Activated T-helper 2 cell treated with anti-CD3 and anti-CD28 coated beads, Interferon-gamma antibody, Interleukin-2, Interleukin-4, amounts not matched to agents 10 μg/mL and 5 μg/mL and 100 μg/mL, durations not matched to agents 14 hours and 24 hours and 36 hours (primary cell): ENCODE measurements around the gene IQCN. TPM values are rescaled to one million over a fixed set of nuclear protein-coding genes. Genes with fewer than 3 reads are reported as not detected.

Experiments used
- DNase-seq: peaks from one replicate; pipeline ENCODE4 v3.0.0; 2021; ENCODE audit warnings: low spot score
- H3K27ac Mint-ChIP-seq: one replicate; pipeline ENCODE4 v1.8.0; 2021; ENCODE audit warnings: mixed read lengths
- H3K27me3 Mint-ChIP-seq: one replicate; pipeline ENCODE4 v1.8.0; 2021; ENCODE audit warnings: low read depth, mixed read lengths
- H3K36me3 Mint-ChIP-seq: one replicate; pipeline ENCODE4 v1.8.0; 2021; ENCODE audit warnings: low read depth, mixed read lengths
- H3K4me1 Mint-ChIP-seq: one replicate; pipeline ENCODE4 v1.8.0; 2021; ENCODE audit warnings: low read depth, mixed read lengths
- H3K4me3 Mint-ChIP-seq: one replicate; pipeline ENCODE4 v1.8.0; 2021; ENCODE audit warnings: low read depth, mild to moderate bottlenecking, moderate library complexity, mixed read lengths
- H3K9me3 Mint-ChIP-seq: one replicate; pipeline ENCODE4 v1.8.0; 2021; ENCODE audit warnings: mixed read lengths
- intact Hi-C: fragments of 100-400 bp; cut with micrococcal nuclease; formaldehyde crosslinking; loops from one replicate; pipeline ENCODE4 v1.15.1; 2023
- total RNA-seq: library from RNA; stranded (reverse); gene quantifications from 2 replicates; pipeline ENCODE4 v1.2.3, GENCODE V29; 2022

The IQCN gene
- total RNA-seq, 1 donor from 2014 or later: 3.3 TPM

- DNase-seq: no peak
Observed at GRCh38 chr19:18264137-18264854, 10.0 kb downstream of the IQCN start.

GRCh38 chr19:18263324-18264136 lies 10.7 kb downstream of the IQCN start:
- H3K27ac Mint-ChIP-seq: no peak overlapping the region
- H3K9me3 Mint-ChIP-seq: no peaks in the 10 kb centered on the region
- H3K4me3 Mint-ChIP-seq: no peak overlapping the region
- H3K27me3 Mint-ChIP-seq: no peaks in the 10 kb centered on the region
- H3K36me3 Mint-ChIP-seq: peaks cover 18% of the 10 kb centered on the region
- DNase-seq: no peak
- intact Hi-C loops: no loop called here
- H3K4me1 Mint-ChIP-seq: no peaks in the 10 kb centered on the region

More at GRCh38 chr19:18264137-18264854, 10.0 kb downstream of the IQCN start:
- Mint-ChIP-seq H3K4me3 (no peak overlapping the region), H3K9me3 (no peaks in the 10 kb centered on the region), H3K36me3 (peaks cover 23% of the 10 kb centered on the region), H3K27me3 (no peaks in the 10 kb centered on the region), H3K27ac (no peak overlapping the region), H3K4me1 (no peaks in the 10 kb centered on the region)
- intact Hi-C loops: no loop called here

GRCh38 chr19:18262917-18263316 lies 11.3 kb downstream of the IQCN start:
- Mint-ChIP-seq H3K36me3 (peaks cover 14% of the 10 kb centered on the region), H3K4me3 (no peak overlapping the region), H3K27ac (no peak overlapping the region), H3K27me3 (no peaks in the 10 kb centered on the region), H3K4me1 (no peaks in the 10 kb centered on the region), H3K9me3 (no peaks in the 10 kb centered on the region)
- intact Hi-C loops: no loop called here
- DNase-seq: no peak

GRCh38 chr19:18262144-18262543 lies 12.1 kb downstream of the IQCN start:
- intact Hi-C loops: no loop called here
- H3K9me3 Mint-ChIP-seq: no peaks in the 10 kb centered on the region
- no peaks in the 10 kb centered on the region for H3K27me3 Mint-ChIP-seq
- no peak overlapping the region for H3K27ac Mint-ChIP-seq
- DNase-seq: no peak
- no peaks in the 10 kb centered on the region for H3K4me1 Mint-ChIP-seq
- peaks cover 14% of the 10 kb centered on the region for H3K36me3 Mint-ChIP-seq
- no peak overlapping the region for H3K4me3 Mint-ChIP-seq

GRCh38 chr19:18261474-18261873 lies 12.8 kb downstream of the IQCN start:
- no peak overlapping the region for H3K4me3 Mint-ChIP-seq
- H3K36me3 Mint-ChIP-seq: peaks cover 8% of the 10 kb centered on the region
- intact Hi-C loops: no loop called here
- DNase-seq: no peak
- no peak overlapping the region for H3K27ac Mint-ChIP-seq
- H3K4me1 Mint-ChIP-seq: no peaks in the 10 kb centered on the region
- no peaks in the 10 kb centered on the region for H3K9me3 Mint-ChIP-seq
- H3K27me3 Mint-ChIP-seq: no peaks in the 10 kb centered on the region

- Mint-ChIP-seq H3K4me3 (no peak overlapping the region), H3K9me3 (no peaks in the 10 kb centered on the region), H3K27ac (no peak overlapping the region), H3K36me3 (no peaks in the 10 kb centered on the region), H3K27me3 (peaks cover 4% of the 10 kb centered on the region), H3K4me1 (no peaks in the 10 kb centered on the region)
- intact Hi-C loops: no loop called here
- no peak for DNase-seq
Observed at GRCh38 chr19:18259893-18260292, 14.4 kb downstream of the IQCN start.

- intact Hi-C loops: no loop called here
- H3K27me3 Mint-ChIP-seq: peaks cover 16% of the 10 kb centered on the region
- H3K36me3 Mint-ChIP-seq: no peaks in the 10 kb centered on the region
- H3K9me3 Mint-ChIP-seq: no peaks in the 10 kb centered on the region
- no peak for DNase-seq
- no peak overlapping the region for H3K27ac Mint-ChIP-seq
- H3K4me1 Mint-ChIP-seq: no peaks in the 10 kb centered on the region
- H3K4me3 Mint-ChIP-seq: no peak overlapping the region
Observed at GRCh38 chr19:18257503-18258470, 16.5 kb downstream of the IQCN start.

- Mint-ChIP-seq H3K27ac (no peak overlapping the region), H3K36me3 (no peaks in the 10 kb centered on the region), H3K9me3 (no peaks in the 10 kb centered on the region), H3K4me1 (no peaks in the 10 kb centered on the region), H3K4me3 (no peak overlapping the region), H3K27me3 (peaks cover 22% of the 10 kb centered on the region)
- intact Hi-C loops: loop anchor here (5.0 kb wide), 1 partner anchor 63 kb away; the partner anchor contains the start of gene MPV17L2
- DNase-seq: no peak
Observed at GRCh38 chr19:18254546-18255503, 19.4 kb downstream of the IQCN start.

GRCh38 chr19:18253716-18254115 lies 20.5 kb downstream of the IQCN start:
- H3K27me3 Mint-ChIP-seq: peaks cover 22% of the 10 kb centered on the region
- no peak overlapping the region for H3K4me3 Mint-ChIP-seq
- intact Hi-C loops: loop anchor here (5.0 kb wide), 1 partner anchor 61 kb away; the partner anchor contains the start of gene MPV17L2
- no peaks in the 10 kb centered on the region for H3K9me3 Mint-ChIP-seq
- no peaks in the 10 kb centered on the region for H3K36me3 Mint-ChIP-seq
- H3K27ac Mint-ChIP-seq: no peak overlapping the region
- H3K4me1 Mint-ChIP-seq: no peaks in the 10 kb centered on the region
- no peak for DNase-seq

- Mint-ChIP-seq H3K36me3 (no peaks in the 10 kb centered on the region), H3K27ac (no peak overlapping the region), H3K4me1 (no peaks in the 10 kb centered on the region), H3K9me3 (no peaks in the 10 kb centered on the region), H3K27me3 (peaks cover 22% of the 10 kb centered on the region), H3K4me3 (no peak overlapping the region)
- DNase-seq: no peak
- intact Hi-C loops: loop anchor here (5.0 kb wide), 1 partner anchor 61 kb away; the partner anchor contains the start of gene MPV17L2
Observed at GRCh38 chr19:18253130-18253529, 21.1 kb downstream of the IQCN start.

GRCh38 chr19:18252370-18252717 lies 21.9 kb downstream of the IQCN start:
- intact Hi-C loops: loop anchor here (1.0 to 5.0 kb wide), 2 partner anchors 44 to 60 kb away; partner anchors contain the start of gene MPV17L2

More at GRCh38 chr19:18252370-18252717, 21.9 kb downstream of the IQCN start:
- Mint-ChIP-seq H3K36me3 (no peaks in the 10 kb centered on the region), H3K27ac (no peak overlapping the region), H3K27me3 (peaks cover 22% of the 10 kb centered on the region), H3K4me1 (no peaks in the 10 kb centered on the region), H3K9me3 (no peaks in the 10 kb centered on the region), H3K4me3 (no peak overlapping the region)
- no peak for DNase-seq
